HCT116 (cell line): ENCODE measurements around the gene SPR. TPM values are rescaled to one million over a fixed set of nuclear protein-coding genes. Genes with fewer than 3 reads are reported as not detected.

Source experiments
- ATAC-seq: fragments of 200-7000 bp; cut with Tn5 transposase; 2 replicates; pipeline ENCODE4 v1.9.1; 2020; ENCODE audit warnings: mild to moderate bottlenecking, moderate library complexity
- BruUV-seq: library from RNA; stranded (reverse); fragments of 400-500 nt; replicated peaks from 2 replicates; lab custom pipeline; 2021; lab: Mats Ljungman, UMichigan
- CTCF ChIA-PET: fragments of 300-600 bp; sonication (Branson Sonifier 250); formaldehyde crosslinking; loops from one replicate; lab custom pipeline; 2021; ENCODE audit warnings: antibody characterized with exemption; lab: Charles Lee
- POLR2A ChIA-PET: fragments of 300-600, 350-600 bp; sonication (Branson Sonifier 250); formaldehyde crosslinking; loops from one replicate; lab custom pipeline; 2021; ENCODE audit warnings: antibody characterized with exemption; lab: Charles Lee
- RAD21 ChIA-PET, 2 experiments: fragments of 300-600 bp; sonication (Branson Sonifier 250); formaldehyde crosslinking; loops; one replicate each; lab custom pipeline; 2023; ENCODE audit warnings: low total read pairs in 2 of 2; ENCODE audit not compliant: uncharacterized antibody in 2 of 2, unreplicated experiment in 2 of 2, low non-redundant PET in 1 of 2; lab: Charles Lee
- DNase-seq: peaks from one replicate; pipeline ENCODE4 v3.0.0-alpha.2; 2010; ENCODE audit warnings: low read depth, low spot score
- H2AFZ ChIP-seq: fragments of 200-600 bp; shearing (Covaris generic), sonication (generic); 2 replicates; pipeline ENCODE4 v1.6.1; 2017; ENCODE audit warnings: low read depth, mixed run types, mixed read lengths, antibody characterized with exemption, low read length; ENCODE audit not compliant: poor library complexity, severe bottlenecking
- H3K27ac ChIP-seq: 2 replicates; pipeline ENCODE4 v1.5.1; 2012; ENCODE audit warnings: low read depth, low read length
- H3K27me3 ChIP-seq: fragments of 200-600 bp; sonication (generic); 2 replicates; pipeline ENCODE4 v1.6.1; 2016; ENCODE audit warnings: mixed run types, low read length, mixed read lengths; ENCODE audit not compliant: insufficient read depth
- H3K36me3 ChIP-seq, 2 experiments: fragments of 200-500 bp in 1 of 2; fragments of 200-600 bp in 1 of 2; sonication (Bioruptor generic) in 1 of 2; sonication (generic) in 1 of 2; 2 replicates each; pipeline versions ENCODE4 v1.5.1 to v1.6.1; 2014 to 2016; ENCODE audit warnings: low read length in 2 of 2, inconsistent platforms in 1 of 2, mixed read lengths in 1 of 2, mixed run types in 1 of 2; ENCODE audit not compliant: insufficient read depth in 2 of 2, control insufficient read depth in 1 of 2
- H3K4me1 ChIP-seq, 2 experiments: fragments of 200-600 bp in 1 of 2; sonication (generic) in 1 of 2; 2 replicates each; pipeline versions ENCODE4 v1.5.1 to v1.6.1; 2012 to 2017; ENCODE audit warnings: low read length in 2 of 2, inconsistent platforms in 1 of 2, mild to moderate bottlenecking in 1 of 2, mixed read lengths in 1 of 2, mixed run types in 1 of 2, moderate library complexity in 1 of 2; ENCODE audit not compliant: insufficient read depth in 2 of 2, control insufficient read depth in 1 of 2
- H3K4me2 ChIP-seq: fragments of 200-600 bp; sonication (generic); 2 replicates; pipeline ENCODE4 v1.6.1; 2017; ENCODE audit warnings: mixed run types, low read length, mixed read lengths
- H3K4me3 ChIP-seq, 2 experiments: fragments of 200-600 bp in 1 of 2; sonication (generic) in 1 of 2; replicated peaks in 1 of 2; 2 replicates each; pipeline ENCODE4 v1.5.1; 2011 to 2016; ENCODE audit warnings: low read length in 2 of 2, control low read depth in 1 of 2, low read depth in 1 of 2, mild to moderate bottlenecking in 1 of 2, mixed read lengths in 1 of 2, mixed run types in 1 of 2
- H3K79me2 ChIP-seq: fragments of 200-600 bp; sonication (generic); 2 replicates; pipeline ENCODE4 v1.6.1; 2017; ENCODE audit warnings: mild to moderate bottlenecking, mixed run types, low read length, moderate library complexity, mixed read lengths; ENCODE audit not compliant: insufficient read depth
- H3K9ac ChIP-seq: fragments of 200-600 bp; sonication (generic); 2 replicates; pipeline ENCODE4 v1.6.1; 2016; ENCODE audit warnings: low read length, mixed read lengths
- H3K9me2 ChIP-seq: fragments of 200-600 bp; sonication (generic), shearing (Covaris generic); 2 replicates; pipeline ENCODE4 v1.6.1; 2017; ENCODE audit warnings: mixed run types, mild to moderate bottlenecking, moderate library complexity; ENCODE audit not compliant: insufficient read depth
- H3K9me3 ChIP-seq, 2 experiments: fragments of 200-500 bp in 1 of 2; fragments of 200-600 bp in 1 of 2; sonication (Bioruptor generic) in 1 of 2; sonication (generic) in 1 of 2; 2 replicates each; pipeline ENCODE4 v1.6.1; 2014 to 2017; ENCODE audit warnings: low read length in 2 of 2, mixed read lengths in 2 of 2, inconsistent platforms in 1 of 2, low read depth in 1 of 2, mild to moderate bottlenecking in 1 of 2, mixed run types in 1 of 2, moderate library complexity in 1 of 2; ENCODE audit not compliant: control insufficient read depth in 1 of 2, insufficient read depth in 1 of 2
- H4K20me1 ChIP-seq: fragments of 200-600 bp; sonication (generic), shearing (Covaris generic); 2 replicates; pipeline ENCODE4 v1.6.1; 2017; ENCODE audit warnings: mixed run types, mild to moderate bottlenecking, moderate library complexity; ENCODE audit not compliant: insufficient read depth
- EZH2 ChIP-seq: fragments of 200-600 bp; sonication (generic); IDR thresholded peaks from 2 replicates; pipeline ENCODE4 v1.6.1; 2017; ENCODE audit warnings: antibody characterized with exemption, mixed run types
- EZH2phosphoT487 ChIP-seq: fragments of 200-600 bp; IDR thresholded peaks from 2 replicates; pipeline ENCODE4 v1.6.1; 2018; ENCODE audit warnings: antibody characterized with exemption, borderline replicate concordance
- ZBTB33 ChIP-seq: IDR thresholded peaks from 2 replicates; pipeline ENCODE4 v1.6.1; 2011; ENCODE audit warnings: mild to moderate bottlenecking, low read length, moderate library complexity; ENCODE audit not compliant: insufficient replicate concordance; ENCODE audit errors: extremely low read depth
- intact Hi-C: fragments of 100-400 bp; cut with micrococcal nuclease; formaldehyde crosslinking; loops from 2 replicates; pipeline ENCODE4 v1.10.0; 2022
- total RNA-seq: library from RNA; stranded (reverse); gene quantifications from one replicate; pipeline ENCODE4 v1.2.1, GENCODE V29; 2021; ENCODE audit not compliant: unreplicated experiment
- TF ChIP-seq, protein P1 (sequence below), 3 experiments: fragments of 200-600 bp in 1 of 3; sonication (generic) in 1 of 3; IDR thresholded peaks in 2 of 3; conservative IDR thresholded peaks in 1 of 3; 2 replicates each; pipeline ENCODE4 v1.5.1; 2012 to 2017; ENCODE audit warnings: low read depth in 2 of 3, low read length in 2 of 3, antibody characterized with exemption in 1 of 3, borderline replicate concordance in 1 of 3, control low read depth in 1 of 3, mild to moderate bottlenecking in 1 of 3, mixed read lengths in 1 of 3, mixed run types in 1 of 3, moderate library complexity in 1 of 3; ENCODE audit not compliant: insufficient read depth in 1 of 3

SPR gene
- total RNA-seq, 1 experiment from 2014 or later = 66.9 TPM

GRCh38 chr2:72932805-72933204 lies 45.6 kb downstream of the SPR start (continued):
- TF ChIP-seq, protein P1, sequence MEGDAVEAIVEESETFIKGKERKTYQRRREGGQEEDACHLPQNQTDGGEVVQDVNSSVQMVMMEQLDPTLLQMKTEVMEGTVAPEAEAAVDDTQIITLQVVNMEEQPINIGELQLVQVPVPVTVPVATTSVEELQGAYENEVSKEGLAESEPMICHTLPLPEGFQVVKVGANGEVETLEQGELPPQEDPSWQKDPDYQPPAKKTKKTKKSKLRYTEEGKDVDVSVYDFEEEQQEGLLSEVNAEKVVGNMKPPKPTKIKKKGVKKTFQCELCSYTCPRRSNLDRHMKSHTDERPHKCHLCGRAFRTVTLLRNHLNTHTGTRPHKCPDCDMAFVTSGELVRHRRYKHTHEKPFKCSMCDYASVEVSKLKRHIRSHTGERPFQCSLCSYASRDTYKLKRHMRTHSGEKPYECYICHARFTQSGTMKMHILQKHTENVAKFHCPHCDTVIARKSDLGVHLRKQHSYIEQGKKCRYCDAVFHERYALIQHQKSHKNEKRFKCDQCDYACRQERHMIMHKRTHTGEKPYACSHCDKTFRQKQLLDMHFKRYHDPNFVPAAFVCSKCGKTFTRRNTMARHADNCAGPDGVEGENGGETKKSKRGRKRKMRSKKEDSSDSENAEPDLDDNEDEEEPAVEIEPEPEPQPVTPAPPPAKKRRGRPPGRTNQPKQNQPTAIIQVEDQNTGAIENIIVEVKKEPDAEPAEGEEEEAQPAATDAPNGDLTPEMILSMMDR (IDR thresholded peaks at IDR 0.05 in 2 of 3, conservative IDR thresholded peaks at IDR 0.05 in 1 of 3; ENCODE audit: borderline replicate concordance in 1 of 3, insufficient read depth in 1 of 3, low read depth in 2 of 3, low read length in 2 of 3) = no peak
- no peak for TF ChIP-seq EZH2phosphoT487

GRCh38 chr2:72933207-72933606 lies 46.0 kb downstream of the SPR start:
- intact Hi-C loops = no loop called here
- no peak overlapping the region for H3K27ac ChIP-seq
- no peaks in the 10 kb centered on the region for H3K36me3 ChIP-seq
- no peak overlapping the region for H2AFZ ChIP-seq
- no peak overlapping the region for H3K4me2 ChIP-seq
- ATAC-seq = no peak
- DNase-seq = no peak
- no peaks in the 10 kb centered on the region for H3K9me2 ChIP-seq
- BruUV-seq = no TSS peak
- H3K9ac ChIP-seq = no peak overlapping the region
- no peaks in the 10 kb centered on the region for H3K79me2 ChIP-seq
- RAD21 ChIA-PET = interaction anchor here (1.0 to 2.8 kb wide), 2 partner anchors 40 kb away, joined by 3 to 11 read pairs; no protein-coding TSS in a partner anchor
- no peaks in the 10 kb centered on the region for H3K27me3 ChIP-seq
- TF ChIP-seq ZBTB33 = no peak
- no peak for TF ChIP-seq EZH2
- TF ChIP-seq, all 23 proteins: peak for 0
- Histone ChIP-seq H3K4me3 (no peak overlapping the region), H3K4me1 (peaks cover 2 to 23% of the 10 kb centered on the region in 2 experiments; a peak in 2 of 4 replicates), H4K20me1 (no peaks in the 10 kb centered on the region), H3K9me3 (no peaks in the 10 kb centered on the region)
- ChIA-PET CTCF (interaction anchor here (1.0 kb wide), 1 partner anchor 224 kb away, joined by 3 read pairs; no protein-coding TSS in a partner anchor), POLR2A (no interaction called here)
